GM18507 (cell line): ENCODE measurements around the gene CERS2.

Experiments
- DNase-seq: peaks from one replicate; pipeline ENCODE4 v3.0.0; 2011; ENCODE audit warnings: low read depth; ENCODE audit not compliant: insufficient read length; ENCODE audit errors: extremely low spot score
- FAIRE-seq: peaks from 2 replicates; lab custom pipeline; 2011; peaks lifted over from hg19 to GRCh38; lab: Jason Lieb, UNC

Gene CERS2

GRCh38 chr1:150999051-150999674, 24.5 kb upstream of the CERS2 start:
- DNase-seq (no peak), FAIRE-seq (no peak)

GRCh38 chr1:150997949-150998348, 23.3 kb upstream of the CERS2 start:
- DNase-seq (no peak), FAIRE-seq (no peak)

- FAIRE-seq (no peak), DNase-seq (no peak)
Observed at GRCh38 chr1:150997126-150997872, 22.7 kb upstream of the CERS2 start.

GRCh38 chr1:150995896-150996295, 21.3 kb upstream of the CERS2 start:
- no peak for DNase-seq
- FAIRE-seq, result peak; percentile 53

GRCh38 chr1:150995460-150995859, 20.8 kb upstream of the CERS2 start:
- no peak for DNase-seq
- no peak for FAIRE-seq

- no peak for DNase-seq
- no peak for FAIRE-seq
Observed at GRCh38 chr1:150994248-150994647, 19.6 kb upstream of the CERS2 start.

- DNase-seq (no peak), FAIRE-seq (no peak)
Observed at GRCh38 chr1:150992626-150993025, 18.0 kb upstream of the CERS2 start.

- no peak for FAIRE-seq
- no peak for DNase-seq
Observed at GRCh38 chr1:150987924-150988323, 13.3 kb upstream of the CERS2 start.

- FAIRE-seq (no peak), DNase-seq (no peak)
Observed at GRCh38 chr1:150985179-150985825, 10.7 kb upstream of the CERS2 start.

GRCh38 chr1:150981805-150982712, 7.4 kb upstream of the CERS2 start, which contains the start of gene ANXA9:
Gene ANXA9, plus strand, starts transcription at chr1:150982292. Its CDS starts 814 bp downstream, at chr1:150983106.
- no peak for DNase-seq
- no peak for FAIRE-seq

GRCh38 chr1:150981177-150981804, 6.7 kb upstream of the CERS2 start:
- no peak for FAIRE-seq
- DNase-seq, result no peak

- DNase-seq, result peak; percentile 81
- peak; percentile 85 for FAIRE-seq
Observed at GRCh38 chr1:150979092-150980056, 4.7 kb upstream of the CERS2 start.

GRCh38 chr1:150976879-150977694, 2.5 kb upstream of the CERS2 start:
- FAIRE-seq (no peak), DNase-seq (no peak)

- FAIRE-seq (no peak), DNase-seq (no peak)
Observed at GRCh38 chr1:150976401-150976821, 1.8 kb upstream of the CERS2 start.

GRCh38 chr1:150973836-150974579, 627 bp downstream of the CERS2 start:
- FAIRE-seq (no peak), DNase-seq (no peak)

GRCh38 chr1:150973258-150973835, 1.3 kb downstream of the CERS2 start:
- no peak for DNase-seq
- FAIRE-seq, result no peak
